Testis (tissue), 3 donors: ENCODE results near the gene TTC22. TPM values are rescaled to one million over a fixed set of nuclear protein-coding genes. Genes with fewer than 3 reads are reported as not detected.

Experiments used
- DNase-seq: peaks from one replicate; pipeline ENCODE4 v3.0.0-alpha.2; 2019
- H3K27ac ChIP-seq, 2 donors: fragments of 200-600 bp; sonication (generic); one replicate each; pipeline ENCODE4 v1.5.1; 2019
- H3K27me3 ChIP-seq: fragments of 200-600 bp; sonication (generic); one replicate; pipeline ENCODE4 v1.5.1; 2019
- H3K36me3 ChIP-seq: fragments of 200-600 bp; sonication (generic); one replicate; pipeline ENCODE4 v1.5.1; 2017; ENCODE audit warnings: low read depth; ENCODE audit errors: missing control alignments
- H3K4me1 ChIP-seq: fragments of 200-600 bp; sonication (generic); one replicate; pipeline ENCODE4 v1.5.1; 2019
- H3K4me3 ChIP-seq, 2 donors: fragments of 200-600 bp; sonication (generic); one replicate each; pipeline ENCODE4 v1.5.1; 2017 to 2019
- H3K9me3 ChIP-seq: fragments of 200-600 bp; sonication (generic); one replicate; pipeline ENCODE4 v1.5.1; 2017
- CTCF ChIP-seq, 3 experiments: fragments of 450-650 bp in 2 of 3; fragments of 200-600 bp in 1 of 3; sonication (generic) in 1 of 3; IDR thresholded peaks; one replicate each; pipeline ENCODE4 v1.5.1; 2016 to 2019; ENCODE audit warnings: antibody characterized with exemption in 3 of 3, mild to moderate bottlenecking in 2 of 3, moderate library complexity in 1 of 3
- POLR2A ChIP-seq: fragments of 450-650 bp; IDR thresholded peaks from one replicate; pipeline ENCODE4 v1.6.1; 2017; ENCODE audit warnings: antibody characterized with exemption, mild to moderate bottlenecking, moderate library complexity
- WGBS, 2 donors: methylation state at CpG; one replicate each; pipeline ENCODE4 v1.1.5; 2018; 5-methylcytosine and 5-hydroxymethylcytosine counted together
- intact Hi-C: fragments of 100-400 bp; cut with DNase I; formaldehyde crosslinking; loops from one replicate; pipeline ENCODE4 v1.15.1; 2023; ENCODE audit warnings: low total_unique reads
- polyA plus RNA-seq: library from polyadenylated mRNA; stranded (reverse); fragments of 350-450 nt; fragmentation: Illumina TruSeq; extraction: RNeasy Lipid Tissue Mini Kit (QIAGEN cat#74804); gene quantifications from one replicate; pipeline ENCODE4 v1.2.3, GENCODE V29; 2014; ENCODE audit warnings: low read depth, low replicate concordance; ENCODE audit not compliant: insufficient read depth
- total RNA-seq, 2 donors: library from RNA; depleted of rRNA; stranded (reverse); fragments of >200 nt; gene quantifications; one replicate each; pipeline ENCODE4 v1.2.3, GENCODE V29; 2016

The TTC22 gene
- total and polyA plus RNA-seq, 3 donors from 2014 or later, result 0.94 to 2.4 (median 1.7) TPM

DNA sequence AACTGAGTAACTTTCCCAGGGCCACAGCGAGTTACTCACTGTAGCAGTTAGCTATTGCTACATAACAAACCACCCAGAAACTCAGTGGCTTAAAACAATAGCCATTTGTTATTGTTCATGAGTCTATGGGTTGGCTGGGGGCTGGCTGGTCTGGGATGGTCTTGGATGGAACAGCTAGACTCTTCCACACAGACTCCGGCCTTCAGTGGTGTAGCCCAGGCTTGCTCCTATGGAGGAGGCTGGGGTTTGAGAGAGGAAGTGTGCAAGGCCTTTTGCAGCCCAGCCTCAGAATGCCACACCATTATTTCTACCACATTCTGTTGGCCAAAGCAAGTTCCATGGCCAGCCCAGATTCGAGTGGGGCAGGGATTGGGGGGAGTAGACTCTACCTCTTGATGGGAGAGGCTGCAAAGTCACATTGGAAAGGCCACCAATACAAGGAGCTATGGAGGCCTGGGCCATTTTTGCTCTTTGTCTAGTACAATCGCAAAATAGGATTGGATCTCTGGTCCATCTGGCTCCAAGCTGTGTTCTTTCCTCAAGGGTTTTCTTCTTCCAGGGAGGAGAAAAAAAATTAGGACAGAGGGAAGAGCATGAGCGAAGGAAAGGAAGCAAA is 37.5 kb upstream of the TTC22 start:
- intact Hi-C loops, result no loop called here
- no peak for TF ChIP-seq CTCF (IDR thresholded peaks at IDR 0.05)
- TF ChIP-seq POLR2A, result no peak
- no peak for DNase-seq
- WGBS, 2 donors, result 80 to 89% methylated on average over 3 to 5 of the region's 5 CpGs
- Histone ChIP-seq H3K4me3 (no peak overlapping the region), H3K27me3 (no peaks in the 10 kb centered on the region), H3K9me3 (no peaks in the 10 kb centered on the region), H3K27ac (no peak overlapping the region), H3K4me1 (no peaks in the 10 kb centered on the region), H3K36me3 (no peaks in the 10 kb centered on the region)

DNA sequence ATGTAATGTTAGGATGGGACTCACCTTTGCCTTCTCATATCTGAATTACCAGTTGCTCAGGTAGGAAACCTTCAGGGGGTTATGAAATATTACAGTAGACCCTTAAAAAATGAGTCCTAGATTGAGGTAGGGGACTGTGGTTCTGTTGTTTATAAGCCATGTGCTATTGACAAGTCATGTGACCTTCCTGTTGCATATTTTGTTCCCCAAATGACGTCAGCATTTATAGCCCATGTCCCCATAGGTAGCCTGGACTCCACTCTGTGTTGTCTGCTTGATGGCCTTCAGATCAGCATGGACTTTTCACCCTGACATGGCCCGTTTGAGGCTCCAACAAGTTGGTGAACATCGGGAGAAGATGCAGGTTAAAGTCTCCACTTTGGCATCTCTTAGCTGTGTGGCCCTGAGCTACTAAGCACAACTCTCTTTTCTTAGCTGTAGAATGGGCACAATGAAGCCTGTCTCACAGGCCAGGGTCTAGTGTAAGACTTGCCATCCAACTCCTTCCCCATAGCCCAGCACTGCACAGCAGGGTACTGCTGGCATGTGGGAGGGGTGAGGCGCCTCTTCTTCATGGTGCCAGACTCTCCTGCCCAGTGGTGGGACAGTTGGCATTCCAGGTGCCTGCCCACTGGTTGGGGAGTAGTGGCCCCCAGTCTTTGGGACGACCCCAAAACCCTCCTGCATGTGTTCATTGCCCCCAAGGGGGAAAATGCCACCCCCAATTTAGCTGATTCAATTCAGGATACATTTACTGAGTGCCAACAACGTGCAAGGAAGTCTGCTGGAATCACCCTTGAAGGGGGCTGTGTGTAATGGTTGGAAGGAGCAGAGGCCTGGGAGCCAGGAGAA is 36.1 kb upstream of the TTC22 start:
- H3K36me3 ChIP-seq, result no peaks in the 10 kb centered on the region
- no peak overlapping the region for H3K27ac ChIP-seq
- no peaks in the 10 kb centered on the region for H3K27me3 ChIP-seq
- H3K4me1 ChIP-seq, result no peaks in the 10 kb centered on the region
- intact Hi-C loops, result no loop called here
- TF ChIP-seq POLR2A (no peak), CTCF (IDR thresholded peaks at IDR 0.05) (no peak)
- 74 to 84% methylated on average over 5 to 6 of the region's 6 CpGs for WGBS, 2 donors
- no peaks in the 10 kb centered on the region for H3K9me3 ChIP-seq
- no peak for DNase-seq
- no peak overlapping the region for H3K4me3 ChIP-seq

DNA sequence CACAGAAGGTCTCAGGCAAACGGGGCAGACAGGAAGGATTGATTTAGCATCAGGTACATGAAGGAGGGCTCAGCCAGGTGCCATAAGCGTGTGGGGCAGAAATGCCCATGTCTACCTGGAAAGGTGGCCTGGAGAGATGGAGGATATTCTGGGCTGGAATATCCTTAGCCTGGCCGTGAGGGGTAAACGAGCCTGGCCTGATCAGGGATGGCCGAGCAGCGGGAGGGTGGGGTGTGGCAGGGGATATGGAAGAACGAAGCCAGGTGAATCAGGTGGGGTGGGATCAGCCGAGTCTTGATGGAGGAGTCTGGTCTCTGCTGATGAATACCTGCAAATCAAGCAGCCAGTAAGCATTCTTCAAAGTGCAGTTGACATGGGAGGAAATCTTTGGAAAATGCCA is 35.5 kb upstream of the TTC22 start:
- no peaks in the 10 kb centered on the region for H3K27me3 ChIP-seq
- intact Hi-C loops, result no loop called here
- H3K36me3 ChIP-seq, result no peaks in the 10 kb centered on the region
- DNase-seq, result no peak
- TF ChIP-seq CTCF (IDR thresholded peaks at IDR 0.05) (no peak), POLR2A (no peak)
- no peak overlapping the region for H3K27ac ChIP-seq
- no peaks in the 10 kb centered on the region for H3K9me3 ChIP-seq
- WGBS, 2 donors, result 80 to 83% methylated on average over 8 of the region's 8 CpGs
- no peaks in the 10 kb centered on the region for H3K4me1 ChIP-seq
- no peak overlapping the region for H3K4me3 ChIP-seq

DNA sequence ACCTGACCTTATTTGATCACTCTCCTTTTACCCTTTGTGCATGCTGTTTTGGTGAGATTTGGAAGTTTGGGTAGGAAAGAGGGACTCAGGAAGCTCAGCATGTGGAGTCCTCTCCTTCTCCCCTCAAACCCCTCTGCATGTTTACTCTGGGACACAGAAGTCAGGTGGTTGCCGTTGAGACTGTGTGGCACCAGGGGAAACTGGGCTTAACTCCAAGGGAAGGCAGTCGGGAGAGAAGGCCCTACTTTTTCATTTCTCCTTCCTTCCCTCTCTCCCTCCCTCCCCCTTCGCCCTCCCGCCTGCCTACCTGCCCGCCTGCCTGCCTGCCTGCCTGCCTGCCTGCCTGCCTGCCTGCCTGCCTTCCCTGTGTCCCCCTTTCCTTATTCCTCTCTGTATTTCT is 34.8 kb upstream of the TTC22 start:
- H3K36me3 ChIP-seq, result no peaks in the 10 kb centered on the region
- no peaks in the 10 kb centered on the region for H3K4me1 ChIP-seq
- no peak for DNase-seq
- 60 to 68% methylated on average over 5 of the region's 5 CpGs for WGBS, 2 donors
- H3K27me3 ChIP-seq, result no peaks in the 10 kb centered on the region
- H3K9me3 ChIP-seq, result no peaks in the 10 kb centered on the region
- no peak overlapping the region for H3K27ac ChIP-seq
- TF ChIP-seq POLR2A, result no peak
- TF ChIP-seq CTCF (IDR thresholded peaks at IDR 0.05), result no peak
- intact Hi-C loops, result no loop called here
- H3K4me3 ChIP-seq, result no peak overlapping the region
